A549 (cell line): ENCODE data around the gene GAL3ST1.

Experiments used
- CTCF ChIP-seq: fragments of >200 bp; sonication (Bioruptor Twin); formaldehyde crosslinking; IDR thresholded peaks from 3 replicates; pipeline ENCODE4 v1.5.1; 2016
- E2F6 ChIP-seq: IDR thresholded peaks from 2 replicates; pipeline ENCODE4 v1.6.1; 2012; ENCODE audit warnings: low read depth, borderline replicate concordance
- ESRRA ChIP-seq: fragments of 150-350 bp; IDR thresholded peaks from 2 replicates; pipeline ENCODE4 v1.6.1; 2014; ENCODE audit warnings: mild to moderate bottlenecking, low read length, borderline replicate concordance
- FOXS1 ChIP-seq: fragments of 250-450 bp; sonication (Bioruptor Pico); IDR thresholded peaks from 2 replicates; pipeline ENCODE4 v1.5.0; 2020; ENCODE audit warnings: mild to moderate bottlenecking, moderate library complexity
- HMGXB4 ChIP-seq: fragments of 250-450 bp; sonication (Bioruptor Pico); IDR thresholded peaks from 2 replicates; pipeline ENCODE4 v1.5.0; 2021; ENCODE audit warnings: mild to moderate bottlenecking, moderate library complexity, borderline replicate concordance
- JUNB ChIP-seq: fragments of >200 bp; sonication (Bioruptor Twin); formaldehyde crosslinking; IDR thresholded peaks from 2 replicates; pipeline ENCODE4 v1.6.1; 2016
- MAX ChIP-seq: IDR thresholded peaks from 2 replicates; pipeline ENCODE4 v1.6.1; 2012
- PHF8 ChIP-seq: fragments of 200-600 bp; sonication (generic); IDR thresholded peaks from 2 replicates; pipeline ENCODE4 v1.6.1; 2016; ENCODE audit warnings: low read depth, mild to moderate bottlenecking, antibody characterized with exemption, moderate library complexity, borderline replicate concordance
- POLR2A ChIP-seq: IDR thresholded peaks from 2 replicates; pipeline ENCODE4 v1.6.1; 2012; ENCODE audit warnings: mild to moderate bottlenecking, low read length
- RCOR1 ChIP-seq: fragments of 150-350 bp; IDR thresholded peaks from 2 replicates; pipeline ENCODE4 v1.6.1; 2014; ENCODE audit warnings: antibody characterized with exemption, low read length, low read depth
- USF2 ChIP-seq: fragments of 450-650 bp; IDR thresholded peaks from 2 replicates; pipeline ENCODE4 v1.6.1; 2014; ENCODE audit warnings: antibody characterized with exemption
- ZSCAN20 ChIP-seq: fragments of 250-450 bp; sonication (Bioruptor Pico); IDR thresholded peaks from 2 replicates; pipeline ENCODE4 v1.8.0; 2022; ENCODE audit warnings: mild to moderate bottlenecking, moderate library complexity

- TF ChIP-seq POLR2A (no peak), USF2 (no peak), CTCF (no peak), JUNB (no peak), HMGXB4 (CRISPR knock-in tag) (no peak), ESRRA (no peak), MAX (no peak), E2F6 (no peak), PHF8 (no peak), RCOR1 (no peak), FOXS1 (CRISPR knock-in tag) (no peak), ZSCAN20 (no peak)
Observed at GRCh38 chr22:30580896-30581295, 6.4 kb upstream of the GAL3ST1 start.
